ENCODE results near the gene AGTR1.
A peak's percentile ranks its signal among the peaks of the same experiment; 100 is the strongest.
"Not testable (repeated sequence)": the region's sequence is repeated elsewhere in the genome, so short reads cannot be mapped to it uniquely, and the experiment has no call there.

The AGTR1 gene

GRCh38 chr3:148758303-148758884, 60.7 kb downstream of the AGTR1 start:
- DNase-seq, result no peak

DNA sequence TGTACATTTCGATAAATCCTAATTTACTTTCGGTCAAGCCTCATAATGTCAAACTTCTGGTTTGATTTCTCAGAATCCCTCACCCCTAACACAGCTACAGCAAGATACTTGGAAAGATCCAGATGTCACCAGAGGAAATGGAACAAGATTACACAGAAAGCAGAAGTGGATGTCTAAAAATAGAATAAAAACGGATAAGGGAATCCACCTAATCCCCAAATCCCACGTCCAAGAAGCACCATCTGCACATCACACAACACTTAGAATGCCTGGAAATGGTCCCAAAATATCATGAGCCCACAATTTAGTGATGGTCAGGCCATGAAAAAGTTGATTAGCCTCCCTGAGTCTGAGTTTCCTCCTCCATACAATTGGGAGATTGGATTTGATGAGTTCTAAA, 61.7 kb downstream of the AGTR1 start:
- DNase-seq, result no peak

- no peak for DNase-seq
Measured at GRCh38 chr3:148763156-148763680, 65.5 kb downstream of the AGTR1 start.

- DNase-seq, result no peak
Measured at GRCh38 chr3:148763986-148764935, 66.6 kb downstream of the AGTR1 start.

DNA sequence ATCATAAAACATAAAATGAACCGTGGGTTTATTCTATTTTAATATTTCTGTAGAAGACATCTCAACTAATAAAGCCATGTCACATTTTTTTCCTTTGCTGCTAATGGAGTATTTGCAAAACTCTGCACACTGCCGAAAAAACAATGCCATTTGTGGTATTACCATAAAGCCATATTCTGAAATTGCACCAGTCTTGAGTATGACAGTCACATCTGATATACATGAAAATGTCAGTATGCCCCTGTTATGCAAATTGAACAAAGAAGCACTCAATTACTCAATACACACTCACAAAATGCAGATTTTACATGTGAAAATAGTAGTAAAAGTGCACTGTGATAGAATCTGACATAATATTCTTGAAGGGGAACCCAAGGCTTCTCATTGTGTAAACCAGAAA, 74.7 kb downstream of the AGTR1 start:
- DNase-seq, result no peak

DNA sequence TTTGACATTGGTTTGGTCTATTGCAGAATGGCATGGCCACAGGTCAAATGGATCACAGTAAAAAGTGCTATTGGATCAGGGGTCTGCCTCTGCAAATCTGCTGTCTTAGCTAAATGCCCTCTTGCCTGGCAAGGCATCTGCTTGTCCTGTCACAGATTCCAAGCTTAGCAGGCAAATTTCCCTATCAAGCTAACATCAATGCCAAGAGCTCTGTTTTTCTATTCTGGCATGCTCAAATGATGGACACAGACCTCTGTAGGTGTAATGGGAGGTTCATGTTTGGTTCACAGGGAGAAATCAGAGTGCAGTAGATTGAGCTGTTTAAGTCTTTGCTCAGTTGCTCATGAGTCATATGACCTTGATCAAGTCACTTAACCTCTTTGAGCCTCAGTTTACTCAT, 75.1 kb downstream of the AGTR1 start:
- DNase-seq, result no peak

DNA sequence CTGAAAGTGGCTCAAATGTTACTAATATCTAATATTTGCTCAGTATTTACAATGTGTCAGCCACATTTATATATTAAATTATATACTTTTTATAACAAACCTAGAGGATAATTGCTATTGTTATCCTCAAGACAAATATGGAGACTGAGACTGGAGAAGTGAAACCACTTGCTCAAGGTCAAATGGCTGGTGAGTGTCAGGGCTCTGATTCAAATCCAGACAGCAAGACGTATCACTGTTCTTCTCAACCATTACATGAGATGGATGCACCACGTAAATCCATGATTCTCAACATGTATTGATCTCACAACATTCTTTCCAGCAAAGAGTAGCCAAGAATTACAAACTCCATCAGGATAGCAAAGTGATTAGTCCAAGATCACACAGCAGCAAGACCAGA, 76.1 kb downstream of the AGTR1 start:
- DNase-seq, result no peak

DNA sequence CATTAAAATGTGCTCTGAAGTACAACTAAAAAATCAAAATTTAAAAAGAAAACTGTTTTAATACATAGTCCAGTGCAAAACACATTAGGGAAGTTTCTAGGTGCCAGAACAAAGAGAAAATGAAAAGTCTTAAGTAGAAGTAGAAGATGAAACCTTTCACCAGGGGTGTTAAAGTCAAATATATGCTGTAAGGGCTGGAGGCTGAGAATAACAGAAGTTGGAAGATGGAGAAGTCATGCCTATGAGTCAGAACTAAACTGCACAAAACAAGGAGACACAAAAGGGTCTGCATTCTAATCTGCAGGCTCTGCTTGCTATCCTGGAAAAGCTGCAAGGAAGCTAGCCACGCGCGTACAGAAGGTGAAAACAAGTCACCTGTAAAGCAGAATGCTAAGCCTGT, 81.2 kb downstream of the AGTR1 start:
- no peak for DNase-seq

- not testable (repeated sequence) for DNase-seq
Measured at GRCh38 chr3:148785026-148785425, 87.3 kb downstream of the AGTR1 start.

DNA sequence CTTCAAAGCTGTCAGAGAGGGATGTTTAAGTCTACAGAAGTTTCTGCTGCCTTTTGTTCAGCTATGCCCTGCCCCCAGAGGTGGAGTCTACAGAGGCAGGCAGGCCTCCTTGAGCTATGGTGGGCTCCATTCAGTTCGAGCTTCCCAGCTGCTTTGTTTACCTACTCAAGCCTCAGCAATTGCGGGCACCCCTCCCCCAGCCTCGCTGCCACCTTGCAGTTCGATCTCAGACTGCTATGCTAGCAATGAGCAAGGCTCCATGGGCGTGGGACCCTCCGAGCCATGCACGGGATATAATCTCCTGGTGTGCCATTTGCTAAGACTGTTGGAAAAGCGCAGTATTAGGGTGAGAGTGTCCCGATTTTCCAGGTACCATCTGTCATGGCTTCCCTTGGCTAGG, 88.5 kb downstream of the AGTR1 start:
- not testable (repeated sequence) for DNase-seq

GRCh38 chr3:148789146-148789545, 91.4 kb downstream of the AGTR1 start:
- no peak for DNase-seq

DNA sequence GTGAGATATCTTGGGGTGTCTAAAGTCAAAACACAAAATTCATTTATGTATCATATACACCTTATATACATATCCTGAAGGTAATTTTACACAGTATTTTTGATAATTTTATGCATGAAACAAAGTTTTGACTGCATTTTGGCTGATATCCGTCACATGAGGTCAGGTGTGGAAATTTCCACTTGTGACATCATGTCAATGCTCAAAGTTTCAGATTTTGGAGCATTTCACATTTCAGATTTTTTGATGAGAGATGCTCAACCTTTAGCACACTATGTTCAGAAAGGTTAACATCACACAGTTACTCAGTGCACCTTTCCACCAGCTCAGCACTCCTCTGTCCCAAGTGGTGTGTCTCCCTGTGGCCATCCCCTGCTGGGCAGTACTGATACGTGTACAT, 92.2 kb downstream of the AGTR1 start:
- peak in 1 of 51 donors; percentile 35 for DNase-seq

DNA sequence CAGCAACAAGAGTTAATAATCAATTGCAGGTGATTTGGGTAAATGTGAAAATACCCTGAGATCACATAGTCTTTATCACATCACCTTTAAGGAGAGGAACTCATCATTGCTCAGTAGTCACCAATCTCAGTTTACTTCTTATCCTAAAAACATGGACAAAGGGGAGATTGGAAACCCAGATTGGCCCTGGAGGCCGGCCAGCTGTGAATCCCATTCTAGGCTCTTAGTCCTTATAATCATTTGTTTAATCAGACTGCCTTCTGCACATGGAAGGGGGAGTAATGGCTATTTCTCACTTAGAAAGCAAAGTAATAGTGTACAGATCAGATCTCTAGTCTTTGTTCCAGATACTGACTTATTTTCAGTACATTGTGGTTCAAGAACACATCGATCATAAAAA, 92.7 kb downstream of the AGTR1 start:
- peak in 4 of 51 donors; percentile 0 to 59 (median 28) for DNase-seq

GRCh38 chr3:148790851-148791735, 93.4 kb downstream of the AGTR1 start:
- DNase-seq, result peak in 36 of 51 donors; percentile 1 to 87 (median 36)

GRCh38 chr3:148791920-148792319, 94.2 kb downstream of the AGTR1 start:
- DNase-seq, result no peak

DNA sequence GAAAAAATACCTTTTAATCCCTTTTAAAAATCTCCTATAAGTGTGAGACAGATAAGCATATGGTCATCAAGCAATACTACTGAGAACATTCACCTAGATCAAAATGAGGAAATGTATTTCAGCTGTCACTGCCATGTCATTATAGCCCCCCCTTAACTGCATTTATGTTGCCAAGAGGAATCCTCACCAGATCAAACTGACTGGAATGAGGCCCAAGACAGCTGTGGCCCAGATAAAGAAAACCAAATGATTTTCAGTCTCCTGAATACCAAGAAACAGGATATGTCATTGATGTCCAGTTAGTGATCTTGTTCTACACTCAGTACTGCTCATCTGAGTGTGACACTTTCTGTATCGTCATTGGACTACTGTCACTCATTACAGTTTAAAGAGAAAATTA, 94.8 kb downstream of the AGTR1 start:
- peak in 2 of 51 donors; percentile 5 to 17 for DNase-seq
